ENCODE results near the gene EXD1.

DNA sequence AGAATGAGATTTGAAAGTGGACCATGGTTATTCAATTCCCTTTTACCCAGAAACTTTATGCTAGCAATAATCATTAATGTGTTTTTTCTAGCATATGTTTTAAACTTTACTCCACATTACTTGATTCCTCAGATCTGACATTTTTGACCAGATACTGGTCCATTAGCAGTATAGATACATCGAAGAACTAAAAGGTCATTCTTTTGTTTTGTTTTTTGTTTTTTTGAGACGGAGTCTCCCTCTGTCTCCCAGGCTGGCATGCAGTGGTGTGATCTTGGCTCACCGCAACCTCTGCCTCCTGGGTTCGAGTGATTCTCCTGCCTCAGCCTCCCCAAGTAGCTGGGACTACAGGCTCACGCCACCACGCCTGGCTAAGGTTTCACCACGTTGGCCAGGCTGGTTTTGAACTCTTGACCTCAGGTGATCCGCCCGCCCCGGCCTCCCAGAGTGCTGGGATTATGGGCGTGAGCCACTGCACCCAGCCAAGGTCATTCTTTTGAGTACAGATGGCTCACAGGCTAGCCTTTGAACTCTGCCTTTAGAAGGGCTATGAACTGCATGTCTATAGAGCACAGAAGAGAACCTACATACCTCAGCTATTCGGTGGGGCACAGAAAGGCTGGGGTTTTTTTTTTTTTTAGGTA, 29.1 kb upstream of the EXD1 start:
- TF ChIP-seq, protein P1, sequence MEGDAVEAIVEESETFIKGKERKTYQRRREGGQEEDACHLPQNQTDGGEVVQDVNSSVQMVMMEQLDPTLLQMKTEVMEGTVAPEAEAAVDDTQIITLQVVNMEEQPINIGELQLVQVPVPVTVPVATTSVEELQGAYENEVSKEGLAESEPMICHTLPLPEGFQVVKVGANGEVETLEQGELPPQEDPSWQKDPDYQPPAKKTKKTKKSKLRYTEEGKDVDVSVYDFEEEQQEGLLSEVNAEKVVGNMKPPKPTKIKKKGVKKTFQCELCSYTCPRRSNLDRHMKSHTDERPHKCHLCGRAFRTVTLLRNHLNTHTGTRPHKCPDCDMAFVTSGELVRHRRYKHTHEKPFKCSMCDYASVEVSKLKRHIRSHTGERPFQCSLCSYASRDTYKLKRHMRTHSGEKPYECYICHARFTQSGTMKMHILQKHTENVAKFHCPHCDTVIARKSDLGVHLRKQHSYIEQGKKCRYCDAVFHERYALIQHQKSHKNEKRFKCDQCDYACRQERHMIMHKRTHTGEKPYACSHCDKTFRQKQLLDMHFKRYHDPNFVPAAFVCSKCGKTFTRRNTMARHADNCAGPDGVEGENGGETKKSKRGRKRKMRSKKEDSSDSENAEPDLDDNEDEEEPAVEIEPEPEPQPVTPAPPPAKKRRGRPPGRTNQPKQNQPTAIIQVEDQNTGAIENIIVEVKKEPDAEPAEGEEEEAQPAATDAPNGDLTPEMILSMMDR (IDR thresholded peaks at IDR 0.05 in 4 of 5, conservative IDR thresholded peaks at IDR 0.05 in 1 of 5): no peak
- TF ChIP-seq POLR2A (IDR thresholded peaks at IDR 0.05): no peak
